Purkinje cell (primary cell): Measurements from ENCODE around the gene ARHGEF40. TPM values are rescaled to one million over a fixed set of nuclear protein-coding genes. Genes with fewer than 3 reads are reported as not detected.

ENCODE experiments used
- polyA plus RNA-seq: library from polyadenylated mRNA; unstranded; fragments of >200 nt; fragmentation: Nextera tagmentation; gene quantifications from 2 replicates; pipeline ENCODE4 v1.2.1, GENCODE V29; 2014

ARHGEF40 gene
- 4.0 and 6.3 TPM in 2 replicates for polyA plus RNA-seq

DNA sequence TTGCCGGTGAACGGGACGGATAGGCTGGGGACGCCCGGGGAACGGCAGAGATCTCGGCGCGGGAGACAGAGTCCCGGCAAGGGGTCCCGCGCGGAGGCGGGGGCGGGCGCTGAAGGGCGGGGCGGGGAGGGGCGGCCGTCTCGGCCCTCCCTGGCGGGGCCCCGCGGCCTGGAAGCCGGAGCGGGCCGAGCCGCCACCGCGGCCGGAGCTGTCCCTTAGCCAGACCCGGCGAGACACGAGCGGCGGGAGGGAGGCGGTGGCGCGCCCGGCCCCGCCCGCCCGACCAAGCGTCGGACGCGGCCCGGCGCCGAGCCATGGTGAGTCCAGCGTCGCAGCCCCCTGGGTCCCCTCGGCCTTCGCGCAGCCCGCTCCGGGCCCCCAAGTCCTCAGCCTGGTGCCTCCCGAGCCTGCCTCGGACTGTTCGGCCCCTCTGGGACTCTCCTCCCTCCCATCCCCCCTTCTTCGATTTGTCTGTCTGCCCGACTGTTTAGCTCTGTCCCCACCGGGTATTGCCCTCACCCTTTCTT, at the start of gene ARHGEF40:
Gene ARHGEF40 (plus strand): TSS at position 222 of the 527 bp plus-strand sequence. CDS start 93 bp downstream, at position 315.

GRCh38 chr14:21024585-21025370, 45.3 kb upstream of the ARHGEF40 start, which contains the start of gene NDRG2:
NDRG2 (minus strand) TSS chr14:21025061; CDS start chr14:21023315, 1,746 bp downstream.

GRCh38 chr14:21029917-21030316, 40.2 kb upstream of the ARHGEF40 start, which contains the start of gene TPPP2:
TPPP2 (plus strand) TSS chr14:21030217; CDS start chr14:21030582, 365 bp downstream.

GRCh38 chr14:21034707-21035106, 35.4 kb upstream of the ARHGEF40 start, which contains the start of gene RNASE13:
RNASE13 (minus strand) TSS chr14:21034807; CDS start chr14:21034288, 519 bp downstream.

DNA sequence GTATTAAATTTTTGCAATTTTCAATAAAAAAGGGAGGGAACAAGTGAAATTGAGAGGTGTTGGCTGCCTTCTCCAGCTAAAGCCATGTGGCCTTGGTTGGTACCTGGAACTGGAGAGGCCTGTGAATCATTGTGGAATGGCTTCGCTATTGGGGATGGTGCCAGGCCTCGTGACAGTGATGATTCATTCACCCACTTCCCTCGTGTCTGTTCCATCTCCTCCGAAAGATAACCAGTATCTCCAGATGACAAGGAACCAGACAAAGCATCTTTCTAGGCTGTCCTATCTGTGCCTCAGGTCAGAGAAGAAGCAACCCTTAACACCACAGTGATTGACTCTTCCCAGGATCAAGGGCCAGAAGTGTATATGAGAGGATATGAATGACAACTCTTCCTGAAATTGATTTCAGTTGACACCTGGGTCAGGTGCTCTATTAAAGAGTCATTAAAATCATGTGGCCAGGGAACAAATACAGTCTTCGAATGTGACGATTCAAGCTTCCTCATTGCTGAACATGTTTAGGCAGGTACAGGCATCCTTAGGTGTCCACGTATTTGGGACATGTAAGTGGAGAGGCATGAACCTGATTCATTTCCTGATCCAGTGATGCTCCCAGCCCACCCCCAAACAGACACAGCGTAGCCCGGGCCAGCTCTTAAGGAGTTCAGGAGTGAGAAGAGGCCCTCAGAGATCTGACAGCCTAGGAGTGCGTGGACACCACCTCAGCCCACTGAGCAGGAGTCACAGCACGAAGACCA, 28.2 kb upstream of the ARHGEF40 start, which contains the start of gene RNASE7:
Gene RNASE7 (plus strand): TSS at position 687 of the 758 bp plus-strand sequence. CDS start 631 bp downstream, outside the sequence.

GRCh38 chr14:21057803-21058675, 12.1 kb upstream of the ARHGEF40 start, which contains the start of gene RNASE8:
RNASE8 (plus strand) TSS chr14:21057822; CDS start chr14:21057893, 71 bp downstream.

DNA sequence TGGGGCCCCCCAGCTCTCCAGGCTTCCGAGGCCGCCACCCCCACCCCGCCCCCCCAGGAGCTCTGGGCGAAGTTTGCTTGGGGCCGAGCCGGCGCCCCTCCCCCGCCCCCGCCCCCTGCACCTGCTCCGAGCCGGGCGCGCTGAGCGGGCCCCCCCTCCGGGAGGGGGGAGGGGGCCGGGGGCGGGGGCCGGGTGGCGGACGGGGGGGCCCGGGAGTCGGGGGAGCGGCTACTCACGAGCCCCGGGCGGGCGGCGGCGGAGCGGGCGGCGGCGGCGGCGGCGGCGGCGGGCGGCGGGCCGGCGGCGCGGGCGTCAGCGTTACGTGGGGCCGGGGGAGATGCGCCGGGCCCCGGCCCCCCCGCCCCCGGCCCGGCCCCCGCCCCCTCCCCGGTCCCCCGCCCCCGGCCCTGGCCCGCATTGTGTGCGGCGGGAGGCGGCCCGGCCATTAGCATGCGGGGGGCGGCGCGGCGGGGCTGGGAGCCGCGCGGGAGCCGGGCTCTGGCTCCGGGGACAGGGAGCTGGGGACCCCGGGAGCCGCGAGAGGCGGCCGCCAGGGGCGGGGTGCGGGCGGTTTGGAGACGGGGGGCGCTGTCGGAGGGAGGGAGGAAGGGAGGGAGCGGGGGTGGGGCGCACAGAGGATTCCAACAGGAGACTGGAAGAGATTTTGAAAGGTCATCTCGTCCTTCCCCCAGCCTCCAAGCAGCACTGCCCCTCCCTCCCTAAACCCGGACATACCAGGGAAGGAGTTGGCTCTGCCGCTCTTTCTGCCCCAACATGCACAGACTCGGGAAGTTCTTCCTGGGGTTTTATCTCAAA, 28.2 kb downstream of the ARHGEF40 start, which contains the start of gene ZNF219:
Gene ZNF219 (minus strand): TSS at position 580 of the 816 bp plus-strand sequence. CDS start 5,064 bp downstream, outside the sequence.

DNA sequence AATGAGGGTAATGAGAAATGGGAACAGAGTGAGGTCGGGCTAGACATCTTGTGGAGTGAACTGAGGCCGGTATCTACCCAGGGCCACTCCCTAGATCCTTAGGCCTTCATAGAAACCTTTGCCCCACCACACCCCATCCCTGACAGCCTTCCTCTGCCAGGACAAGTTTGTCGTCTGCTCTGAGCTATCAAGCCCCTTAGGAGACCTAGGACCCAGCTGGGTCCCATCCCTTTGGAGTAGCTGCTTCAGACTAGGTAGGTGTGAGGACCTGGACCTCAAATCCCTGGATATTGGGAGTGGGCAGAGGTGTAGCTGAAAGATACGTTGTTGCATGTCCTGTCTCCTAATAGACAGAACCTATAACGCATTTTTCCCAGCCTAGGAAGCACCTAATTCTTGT, 30.8 kb downstream of the ARHGEF40 start, which contains the start of gene TMEM253:
Gene TMEM253 (plus strand): TSS at position 136 of the 400 bp plus-strand sequence. CDS start 278 bp downstream, outside the sequence.

Other genes starting within 250 kb of the ARHGEF40 start
- gene RNASE3, start 178.9 kb upstream of the ARHGEF40 start, polyA plus RNA-seq = 2.3 TPM in 1 of 2 replicates, not detected in the other
- not detected in 2 replicates for gene RNASE2, start 114.8 kb upstream of the ARHGEF40 start, polyA plus RNA-seq
- gene METTL17, start 80.3 kb upstream of the ARHGEF40 start, polyA plus RNA-seq = 31.3 and 34.6 TPM in 2 replicates
- not detected in 2 replicates for gene SLC39A2, start 71.0 kb upstream of the ARHGEF40 start, polyA plus RNA-seq
- 35.9 and 44.4 TPM in 2 replicates for gene NDRG2, start 45.2 kb upstream of the ARHGEF40 start, polyA plus RNA-seq
- gene TPPP2, start 40.1 kb upstream of the ARHGEF40 start, polyA plus RNA-seq = not detected in 2 replicates
- not detected in 2 replicates for gene RNASE13, start 35.5 kb upstream of the ARHGEF40 start, polyA plus RNA-seq
- gene RNASE7, start 27.9 kb upstream of the ARHGEF40 start, polyA plus RNA-seq = not detected in 2 replicates
- gene RNASE8, start 12.5 kb upstream of the ARHGEF40 start, polyA plus RNA-seq = not detected in 2 replicates
- 3.0 and 4.5 TPM in 2 replicates for gene ZNF219, start 28.4 kb downstream of the ARHGEF40 start, polyA plus RNA-seq
- gene TMEM253, start 30.8 kb downstream of the ARHGEF40 start, polyA plus RNA-seq = 4.4 and 6.9 TPM in 2 replicates
- gene OR5AU1, start 85.8 kb downstream of the ARHGEF40 start, polyA plus RNA-seq = not detected in 2 replicates
- 281 and 301 TPM in 2 replicates for gene HNRNPC, start 199.1 kb downstream of the ARHGEF40 start, polyA plus RNA-seq
- gene RPGRIP1, start 209.8 kb downstream of the ARHGEF40 start, polyA plus RNA-seq = 0.74 and 6.9 TPM in 2 replicates